A549 treated with AZD2906 at 1 μM for 4 hours (cell line): ENCODE data around the gene OR5D13. TPM values are rescaled to one million over a fixed set of nuclear protein-coding genes. Genes with fewer than 3 reads are reported as not detected.

Experiments used
- total RNA-seq: library from RNA; stranded (reverse); fragments of 200-300 nt; extraction: Qiagen RNA extraction; gene quantifications from 5 replicates; pipeline ENCODE4 v1.2.3, GENCODE V29; 2022

OR5D13 gene
- not detected in 5 replicates for total RNA-seq

DNA sequence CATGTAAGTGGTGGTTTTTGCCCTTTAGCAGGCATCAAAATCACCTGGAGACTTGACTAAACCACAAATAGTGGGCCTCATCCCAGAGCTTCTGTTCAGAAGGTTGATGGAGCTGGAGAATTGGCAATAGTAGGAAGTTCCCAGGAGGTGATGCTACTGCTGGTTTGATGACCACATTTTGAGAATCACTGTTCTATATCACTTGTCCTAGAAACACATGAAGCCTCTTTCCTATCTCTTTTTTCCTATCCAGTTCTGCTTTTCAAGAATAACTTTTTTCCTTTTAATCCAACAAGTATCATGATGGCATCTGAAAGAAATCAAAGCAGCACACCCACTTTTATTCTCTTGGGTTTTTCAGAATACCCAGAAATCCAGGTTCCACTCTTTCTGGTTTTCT is at the start of gene OR5D13:
Gene OR5D13 (plus strand): TSS at position 301 of the 400 bp plus-strand sequence. CDS start 0 bp downstream, at position 301.

GRCh38 chr11:55795256-55795655 is 22.0 kb downstream of the OR5D13 start, which contains the start of gene OR5D14:
Gene OR5D14 (plus strand): TSS chr11:55795556. CDS start chr11:55795556, 0 bp downstream.

DNA sequence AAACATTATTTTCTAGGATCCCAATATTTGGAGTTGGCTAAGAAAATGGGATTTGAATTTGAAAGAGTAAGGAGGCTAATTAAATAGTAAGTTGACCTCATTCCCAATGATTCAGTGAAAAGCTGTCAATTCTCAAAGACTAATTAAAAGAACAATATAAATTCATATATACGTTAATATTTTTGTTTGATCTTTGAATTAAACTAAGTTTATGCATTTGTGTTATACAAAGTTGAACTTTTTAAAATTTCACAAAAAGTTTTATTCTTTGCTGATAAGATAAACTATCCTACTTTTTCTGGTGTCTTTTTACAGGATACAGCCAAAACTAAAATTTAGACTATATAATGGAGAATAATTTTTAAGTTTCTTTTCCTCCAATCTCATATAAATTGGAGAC is 37.8 kb downstream of the OR5D13 start, which contains the start of gene OR5L1:
Gene OR5L1 (plus strand): TSS at position 301 of the 400 bp plus-strand sequence. CDS start 100 bp downstream, outside the sequence.

DNA sequence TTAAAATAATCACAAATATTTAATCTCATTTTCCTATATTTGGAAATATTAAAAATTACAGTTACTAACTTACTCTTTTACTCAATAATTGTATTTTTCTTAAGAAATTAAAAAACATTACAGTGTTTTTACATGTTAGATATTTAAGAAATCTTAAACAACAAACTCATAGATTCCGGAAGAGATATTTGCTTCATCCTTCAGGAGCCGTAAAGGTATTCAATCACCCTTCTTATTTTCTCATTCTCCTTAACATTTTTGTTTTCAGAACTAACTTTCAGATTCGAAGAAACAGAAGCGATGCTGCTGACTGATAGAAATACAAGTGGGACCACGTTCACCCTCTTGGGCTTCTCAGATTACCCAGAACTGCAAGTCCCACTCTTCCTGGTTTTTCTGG is 46.1 kb downstream of the OR5D13 start, which contains the start of gene OR5D18:
Gene OR5D18 (plus strand): TSS at position 301 of the 400 bp plus-strand sequence. CDS start 0 bp downstream, at position 301.

Other genes with a start within 250 kb of the OR5D13 start
- gene OR4C15, start 219.0 kb upstream of the OR5D13 start, total RNA-seq, result not detected in 5 replicates
- gene OR4C16, start 201.3 kb upstream of the OR5D13 start, total RNA-seq, result not detected in 5 replicates
- not detected in 5 replicates for gene OR4C11, start 165.8 kb upstream of the OR5D13 start, total RNA-seq
- gene OR4P4, start 138.3 kb upstream of the OR5D13 start, total RNA-seq, result not detected in 5 replicates
- not detected in 5 replicates for gene OR4S2, start 125.1 kb upstream of the OR5D13 start, total RNA-seq
- not detected in 5 replicates for gene OR4C6, start 111.2 kb upstream of the OR5D13 start, total RNA-seq
- gene OR5D14, start 22.1 kb downstream of the OR5D13 start, total RNA-seq, result not detected in 5 replicates
- not detected in 5 replicates for gene OR5L1, start 37.9 kb downstream of the OR5D13 start, total RNA-seq
- not detected in 5 replicates for gene OR5D18, start 46.2 kb downstream of the OR5D13 start, total RNA-seq
- not detected in 5 replicates for gene OR5L2, start 53.8 kb downstream of the OR5D13 start, total RNA-seq
- not detected in 5 replicates for gene OR5D16, start 65.3 kb downstream of the OR5D13 start, total RNA-seq
- gene TRIM51, start 109.9 kb downstream of the OR5D13 start, total RNA-seq, result not detected in 5 replicates
- not detected in 5 replicates for gene OR5W2, start 141.1 kb downstream of the OR5D13 start, total RNA-seq
- not detected in 5 replicates for gene OR5I1, start 163.0 kb downstream of the OR5D13 start, total RNA-seq
- not detected in 5 replicates for gene OR10AG1, start 196.5 kb downstream of the OR5D13 start, total RNA-seq
- not detected in 5 replicates for gene OR5F1, start 221.2 kb downstream of the OR5D13 start, total RNA-seq